GM23338 (cell line): ENCODE results near the gene PDE3A. TPM values are rescaled to one million over a fixed set of nuclear protein-coding genes. Genes with fewer than 3 reads are reported as not detected.

Experiments
- ATAC-seq: fragments of 200-7000 bp; cut with Tn5 transposase; 3 replicates; pipeline ENCODE4 v1.9.1; 2020
- DNase-seq: peaks from one replicate; pipeline ENCODE4 v3.0.0-alpha.2; 2015; ENCODE audit warnings: low spot score
- H2AFZ ChIP-seq: fragments of 200-600 bp; sonication (generic); 2 replicates; pipeline ENCODE4 v1.8.0; 2016; ENCODE audit warnings: antibody characterized with exemption, mild to moderate bottlenecking, moderate library complexity
- H3F3A ChIP-seq: fragments of 200-600 bp; sonication (generic); replicated peaks from 2 replicates; pipeline ENCODE4 v1.8.0; 2017; ENCODE audit warnings: antibody characterized with exemption, mixed run types, low read depth
- H3K27ac ChIP-seq: fragments of 200-600 bp; sonication (generic); 2 replicates; pipeline ENCODE4 v1.6.1; 2016; ENCODE audit warnings: low read depth
- H3K27me3 ChIP-seq: fragments of 200-600 bp; sonication (generic); 2 replicates; pipeline ENCODE4 v1.8.0; 2016; ENCODE audit warnings: mild to moderate bottlenecking, mixed run types, moderate library complexity; ENCODE audit not compliant: insufficient read depth
- H3K36me3 ChIP-seq: fragments of 200-600 bp; sonication (generic); 2 replicates; pipeline ENCODE4 v1.8.0; 2016; ENCODE audit warnings: mild to moderate bottlenecking; ENCODE audit not compliant: insufficient read depth
- H3K4me1 ChIP-seq: fragments of 200-600 bp; sonication (generic); 2 replicates; pipeline ENCODE4 v1.8.0; 2016; ENCODE audit warnings: mild to moderate bottlenecking, moderate library complexity; ENCODE audit not compliant: insufficient read depth
- H3K4me2 ChIP-seq: fragments of 200-600 bp; sonication (generic); 2 replicates; pipeline ENCODE4 v1.7.1; 2017; ENCODE audit warnings: mixed run types
- H3K4me3 ChIP-seq: fragments of 200-600 bp; sonication (generic); 2 replicates; pipeline ENCODE4 v1.6.1; 2016; ENCODE audit warnings: mixed run types
- H3K79me2 ChIP-seq: fragments of 200-600 bp; sonication (generic); replicated peaks from 2 replicates; pipeline ENCODE4 v1.8.0; 2017; ENCODE audit warnings: mild to moderate bottlenecking; ENCODE audit not compliant: insufficient read depth
- H3K9me2 ChIP-seq: fragments of 200-600 bp; sonication (generic); 2 replicates; pipeline ENCODE4 v1.8.0; 2017; ENCODE audit not compliant: insufficient read depth
- H4K20me1 ChIP-seq: fragments of 200-600 bp; sonication (generic); replicated peaks from 2 replicates; pipeline ENCODE4 v1.8.0; 2017; ENCODE audit warnings: mild to moderate bottlenecking; ENCODE audit not compliant: insufficient read depth
- H3K27ac Mint-ChIP-seq: 2 replicates; pipeline ENCODE4 v1.8.0; 2020; ENCODE audit warnings: inconsistent platforms, mild to moderate bottlenecking, moderate library complexity, mixed read lengths
- H3K27me3 Mint-ChIP-seq: 3 replicates; pipeline ENCODE4 v1.8.0; 2022; ENCODE audit warnings: low read depth, mild to moderate bottlenecking, moderate library complexity, mixed read lengths, inconsistent platforms; ENCODE audit not compliant: insufficient read depth, poor library complexity
- H3K36me3 Mint-ChIP-seq: 3 replicates; pipeline ENCODE4 v1.8.0; 2021; ENCODE audit warnings: low read depth, mild to moderate bottlenecking, inconsistent platforms, moderate library complexity, mixed read lengths
- H3K4me1 Mint-ChIP-seq: 3 replicates; pipeline ENCODE4 v1.8.0; 2020; ENCODE audit warnings: mild to moderate bottlenecking, inconsistent platforms, mixed read lengths
- H3K4me3 Mint-ChIP-seq: 3 replicates; pipeline ENCODE4 v1.8.0; 2021; ENCODE audit warnings: moderate library complexity, mild to moderate bottlenecking, inconsistent platforms, mixed read lengths
- H3K9me3 Mint-ChIP-seq: 3 replicates; pipeline ENCODE4 v1.8.0; 2020; ENCODE audit warnings: moderate library complexity, mild to moderate bottlenecking, inconsistent platforms, mixed read lengths
- CREB1 ChIP-seq: fragments of 250-450 bp; sonication (Bioruptor Pico); IDR thresholded peaks from 2 replicates; pipeline ENCODE4 v1.5.0; 2020; ENCODE audit warnings: low read depth, mild to moderate bottlenecking, moderate library complexity
- CTCF ChIP-seq, 2 experiments: fragments of 200-600 bp in 1 of 2; sonication (generic) in 1 of 2; conservative IDR thresholded peaks; 2 replicates each; pipeline versions ENCODE4 v1.5.1 to v1.6.1; 2016 to 2017; ENCODE audit warnings: antibody characterized with exemption in 2 of 2, low read depth in 2 of 2, mild to moderate bottlenecking in 2 of 2, moderate library complexity in 1 of 2
- ETS1 ChIP-seq: IDR thresholded peaks from 2 replicates; pipeline ENCODE4 v1.6.1; 2016; ENCODE audit warnings: antibody characterized with exemption
- EZH2 ChIP-seq: fragments of 200-600 bp; sonication (generic); IDR thresholded peaks from one replicate; pipeline ENCODE4 v1.8.0; 2017; ENCODE audit warnings: antibody characterized with exemption, mild to moderate bottlenecking, low read depth; ENCODE audit not compliant: unreplicated experiment
- NANOG ChIP-seq: IDR thresholded peaks from 2 replicates; pipeline ENCODE4 v1.6.1; 2016; ENCODE audit warnings: antibody characterized with exemption, borderline replicate concordance
- POLR2AphosphoS5 ChIP-seq: IDR thresholded peaks from 2 replicates; pipeline ENCODE4 v1.6.1; 2016; ENCODE audit warnings: antibody characterized with exemption, low read depth
- ZNF331 ChIP-seq: fragments of 250-450 bp; sonication (Bioruptor Pico); IDR thresholded peaks from 2 replicates; pipeline ENCODE4 v1.5.0; 2020; ENCODE audit warnings: low read depth, mild to moderate bottlenecking, moderate library complexity
- ZNF462 ChIP-seq: fragments of 250-450 bp; sonication (Bioruptor Pico); IDR thresholded peaks from 2 replicates; pipeline ENCODE4 v1.5.0; 2020; ENCODE audit warnings: mild to moderate bottlenecking, moderate library complexity
- polyA plus RNA-seq: library from polyadenylated mRNA; unstranded; fragments of >200 nt; fragmentation: Nextera tagmentation; extraction: Ambion mirVana; gene quantifications from 2 replicates; pipeline ENCODE4 v1.2.1, GENCODE V29; 2016
- total RNA-seq: library from RNA; depleted of rRNA; stranded (reverse); fragments of >200 nt; shearing (Covaris generic); gene quantifications from 2 replicates; pipeline ENCODE4 v1.2.3, GENCODE V29; 2014

Gene PDE3A
- total and polyA plus RNA-seq, 2 experiments from 2014 or later = 2.7 to 9.2 TPM

GRCh38 chr12:20339060-20339459 lies 29.3 kb upstream of the PDE3A start:
- Mint-ChIP-seq H3K27me3 (peaks cover 2% of the 10 kb centered on the region), H3K4me3 (no peak overlapping the region), H3K27ac (no peak overlapping the region), H3K9me3 (peaks cover 24% of the 10 kb centered on the region), H3K36me3 (peaks cover 12% of the 10 kb centered on the region; the same call in 2 of the 3 replicates), H3K4me1 (no peaks in the 10 kb centered on the region)
- no peak overlapping the region for H3K4me3 ChIP-seq
- no peak overlapping the region for H3K4me2 ChIP-seq
- H3K79me2 ChIP-seq = no peaks in the 10 kb centered on the region
- H3K4me1 ChIP-seq = no peaks in the 10 kb centered on the region
- H4K20me1 ChIP-seq = no peaks in the 10 kb centered on the region
- H3K27me3 ChIP-seq = no peaks in the 10 kb centered on the region
- no peaks in the 10 kb centered on the region for H3F3A ChIP-seq
- H3K9me2 ChIP-seq = no peaks in the 10 kb centered on the region
- DNase-seq (no peak), ATAC-seq (no peak)
- no peaks in the 10 kb centered on the region for H3K36me3 ChIP-seq
- no peak overlapping the region for H3K27ac ChIP-seq
- TF ChIP-seq EZH2 = no peak
- no peak overlapping the region for H2AFZ ChIP-seq

GRCh38 chr12:20342111-20342510 lies 26.2 kb upstream of the PDE3A start:
- Mint-ChIP-seq H3K4me3 (no peak overlapping the region), H3K9me3 (peaks cover under 1% of the 10 kb centered on the region; the same call in 2 of the 3 replicates), H3K36me3 (no peaks in the 10 kb centered on the region; the same call in 2 of the 3 replicates), H3K27ac (no peak overlapping the region), H3K4me1 (peaks cover 11% of the 10 kb centered on the region), H3K27me3 (peaks cover 2% of the 10 kb centered on the region)
- no peaks in the 10 kb centered on the region for H3K9me2 ChIP-seq
- DNase-seq (no peak), ATAC-seq (no peak)
- H3K27me3 ChIP-seq = no peaks in the 10 kb centered on the region
- TF ChIP-seq CTCF (conservative IDR thresholded peaks at IDR 0.05; ENCODE audit: low read depth in 2 of 2) = no peak
- TF ChIP-seq ZNF331 (CRISPR knock-in tag) = no peak
- TF ChIP-seq POLR2AphosphoS5 = no peak
- TF ChIP-seq ETS1 = no peak
- TF ChIP-seq NANOG = no peak
- no peak for TF ChIP-seq ZNF462 (CRISPR knock-in tag)
- TF ChIP-seq CREB1 = no peak
- TF ChIP-seq EZH2 = no peak
- no peaks in the 10 kb centered on the region for H3F3A ChIP-seq
- H3K4me2 ChIP-seq = no peak overlapping the region
- peaks cover 12% of the 10 kb centered on the region; the same call in 1 of the 2 replicates for H3K4me1 ChIP-seq
- H4K20me1 ChIP-seq = no peaks in the 10 kb centered on the region
- no peaks in the 10 kb centered on the region for H3K79me2 ChIP-seq
- H3K4me3 ChIP-seq = no peak overlapping the region
- H3K36me3 ChIP-seq = no peaks in the 10 kb centered on the region
- H2AFZ ChIP-seq = no peak overlapping the region
- no peak overlapping the region for H3K27ac ChIP-seq
